SK-N-SH treated with all-trans-retinoic acid at 6 μM for 48 hours (cell line): ENCODE data around the gene DFFA.

Source experiments
- ARNTL ChIP-seq: fragments of 450-650 bp; formaldehyde crosslinking; IDR thresholded peaks from 2 replicates; pipeline ENCODE4 v1.5.0; 2020; ENCODE audit warnings: low read depth, mild to moderate bottlenecking, moderate library complexity, borderline replicate concordance
- BACH2 ChIP-seq: fragments of 250-450 bp; sonication (Bioruptor Pico); IDR thresholded peaks from 2 replicates; pipeline ENCODE4 v1.9.0; 2021; ENCODE audit warnings: mild to moderate bottlenecking, borderline replicate concordance
- CSRNP3 ChIP-seq: fragments of 250-450 bp; sonication (Bioruptor Pico); IDR thresholded peaks from 2 replicates; pipeline ENCODE4 v1.5.1; 2021; ENCODE audit warnings: mild to moderate bottlenecking, moderate library complexity
- GLIS3 ChIP-seq: fragments of 250-450 bp; sonication (Bioruptor Pico); IDR thresholded peaks from 2 replicates; pipeline ENCODE4 v1.5.0; 2020; ENCODE audit warnings: mild to moderate bottlenecking, moderate library complexity
- ISL1 ChIP-seq: fragments of 250-450 bp; sonication (Bioruptor Pico); IDR thresholded peaks from 2 replicates; pipeline ENCODE4 v2.1.2; 2022; ENCODE audit warnings: mild to moderate bottlenecking, moderate library complexity
- OSR1 ChIP-seq: fragments of 250-450 bp; sonication (Bioruptor Pico); IDR thresholded peaks from 2 replicates; pipeline ENCODE4 v1.8.0; 2022; ENCODE audit warnings: moderate library complexity, mild to moderate bottlenecking, inconsistent platforms
- PATZ1 ChIP-seq: fragments of 250-450 bp; sonication (Bioruptor Pico); IDR thresholded peaks from 2 replicates; pipeline ENCODE4 v1.8.0; 2020; ENCODE audit warnings: mild to moderate bottlenecking, moderate library complexity, borderline replicate concordance
- ZFP3 ChIP-seq: fragments of 250-450 bp; sonication (Bioruptor Pico); IDR thresholded peaks from 2 replicates; pipeline ENCODE4 v1.5.0; 2020; ENCODE audit warnings: mild to moderate bottlenecking, moderate library complexity
- TF ChIP-seq, protein P1 (sequence below): fragments of 250-450 bp; sonication (Bioruptor Pico); IDR thresholded peaks from 2 replicates; pipeline ENCODE4 v1.5.0; 2020; ENCODE audit warnings: mild to moderate bottlenecking, moderate library complexity

- TF ChIP-seq ISL1 (CRISPR knock-in tag) (no peak), ARNTL (no peak), PATZ1 (CRISPR knock-in tag) (no peak), CSRNP3 (CRISPR knock-in tag) (no peak), GLIS3 (CRISPR knock-in tag) (no peak), BACH2 (CRISPR knock-in tag) (no peak), ZFP3 (CRISPR knock-in tag) (no peak), OSR1 (CRISPR knock-in tag) (no peak)
- TF ChIP-seq, protein P1, sequence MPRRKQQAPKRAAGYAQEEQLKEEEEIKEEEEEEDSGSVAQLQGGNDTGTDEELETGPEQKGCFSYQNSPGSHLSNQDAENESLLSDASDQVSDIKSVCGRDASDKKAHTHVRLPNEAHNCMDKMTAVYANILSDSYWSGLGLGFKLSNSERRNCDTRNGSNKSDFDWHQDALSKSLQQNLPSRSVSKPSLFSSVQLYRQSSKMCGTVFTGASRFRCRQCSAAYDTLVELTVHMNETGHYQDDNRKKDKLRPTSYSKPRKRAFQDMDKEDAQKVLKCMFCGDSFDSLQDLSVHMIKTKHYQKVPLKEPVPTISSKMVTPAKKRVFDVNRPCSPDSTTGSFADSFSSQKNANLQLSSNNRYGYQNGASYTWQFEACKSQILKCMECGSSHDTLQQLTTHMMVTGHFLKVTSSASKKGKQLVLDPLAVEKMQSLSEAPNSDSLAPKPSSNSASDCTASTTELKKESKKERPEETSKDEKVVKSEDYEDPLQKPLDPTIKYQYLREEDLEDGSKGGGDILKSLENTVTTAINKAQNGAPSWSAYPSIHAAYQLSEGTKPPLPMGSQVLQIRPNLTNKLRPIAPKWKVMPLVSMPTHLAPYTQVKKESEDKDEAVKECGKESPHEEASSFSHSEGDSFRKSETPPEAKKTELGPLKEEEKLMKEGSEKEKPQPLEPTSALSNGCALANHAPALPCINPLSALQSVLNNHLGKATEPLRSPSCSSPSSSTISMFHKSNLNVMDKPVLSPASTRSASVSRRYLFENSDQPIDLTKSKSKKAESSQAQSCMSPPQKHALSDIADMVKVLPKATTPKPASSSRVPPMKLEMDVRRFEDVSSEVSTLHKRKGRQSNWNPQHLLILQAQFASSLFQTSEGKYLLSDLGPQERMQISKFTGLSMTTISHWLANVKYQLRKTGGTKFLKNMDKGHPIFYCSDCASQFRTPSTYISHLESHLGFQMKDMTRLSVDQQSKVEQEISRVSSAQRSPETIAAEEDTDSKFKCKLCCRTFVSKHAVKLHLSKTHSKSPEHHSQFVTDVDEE (CRISPR knock-in tag): no peak
Measured at GRCh38 chr1:10457875-10458274, 14.5 kb downstream of the DFFA start.
